ENCODE measurements around the gene OR2T4. TPM values are rescaled to one million over a fixed set of nuclear protein-coding genes. Genes with fewer than 3 reads are reported as not detected.

OR2T4 gene
- total and polyA plus RNA-seq, 10 donors: not detected

- no peaks in the 10 kb centered on the region for H3K27me3 ChIP-seq (replicated peaks in 1 of 7)
- DNase-seq: no peak
- H3K9me3 ChIP-seq: no peaks in the 10 kb centered on the region
- H3K36me3 ChIP-seq: no peaks in the 10 kb centered on the region
- no peak overlapping the region for H3K27ac ChIP-seq
- no peak for TF ChIP-seq POLR2AphosphoS5 (IDR thresholded peaks at IDR 0.05)
- TF ChIP-seq, protein P1, sequence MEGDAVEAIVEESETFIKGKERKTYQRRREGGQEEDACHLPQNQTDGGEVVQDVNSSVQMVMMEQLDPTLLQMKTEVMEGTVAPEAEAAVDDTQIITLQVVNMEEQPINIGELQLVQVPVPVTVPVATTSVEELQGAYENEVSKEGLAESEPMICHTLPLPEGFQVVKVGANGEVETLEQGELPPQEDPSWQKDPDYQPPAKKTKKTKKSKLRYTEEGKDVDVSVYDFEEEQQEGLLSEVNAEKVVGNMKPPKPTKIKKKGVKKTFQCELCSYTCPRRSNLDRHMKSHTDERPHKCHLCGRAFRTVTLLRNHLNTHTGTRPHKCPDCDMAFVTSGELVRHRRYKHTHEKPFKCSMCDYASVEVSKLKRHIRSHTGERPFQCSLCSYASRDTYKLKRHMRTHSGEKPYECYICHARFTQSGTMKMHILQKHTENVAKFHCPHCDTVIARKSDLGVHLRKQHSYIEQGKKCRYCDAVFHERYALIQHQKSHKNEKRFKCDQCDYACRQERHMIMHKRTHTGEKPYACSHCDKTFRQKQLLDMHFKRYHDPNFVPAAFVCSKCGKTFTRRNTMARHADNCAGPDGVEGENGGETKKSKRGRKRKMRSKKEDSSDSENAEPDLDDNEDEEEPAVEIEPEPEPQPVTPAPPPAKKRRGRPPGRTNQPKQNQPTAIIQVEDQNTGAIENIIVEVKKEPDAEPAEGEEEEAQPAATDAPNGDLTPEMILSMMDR (IDR thresholded peaks at IDR 0.05 in 8 of 11, conservative IDR thresholded peaks at IDR 0.05 in 3 of 11): no peak
- TF ChIP-seq POLR2A (IDR thresholded peaks at IDR 0.05): no peak
- WGBS, 5 donors: 78 to 93% (median 81%) methylated on average over 4 of the region's 4 CpGs
- H3K4me3 ChIP-seq: no peak overlapping the region
- no peaks in the 10 kb centered on the region for H3K4me1 ChIP-seq
- intact Hi-C loops (cut with DNase I; ENCODE audit: low total_unique reads): no loop called here
Observed at GRCh38 chr1:248373761-248374160, 12.3 kb downstream of the OR2T4 start.

GRCh38 chr1:248375446-248375845, 14.0 kb downstream of the OR2T4 start, which contains the start of gene OR2T6:
TSS of gene OR2T6 (plus strand) at chr1:248375746. CDS start at chr1:248387609, 11,863 bp downstream.
- no peak within 1 kb of the TSS for H3K27ac ChIP-seq
- no peaks in the 10 kb centered on the region for H3K9me3 ChIP-seq
- TF ChIP-seq POLR2A (IDR thresholded peaks at IDR 0.05): no peak
- TF ChIP-seq, protein P1 (IDR thresholded peaks at IDR 0.05 in 8 of 11, conservative IDR thresholded peaks at IDR 0.05 in 3 of 11): no peak
- TF ChIP-seq POLR2AphosphoS5 (IDR thresholded peaks at IDR 0.05): no peak
- DNase-seq: no peak
- H3K4me3 ChIP-seq: no peak within 1 kb of the TSS
- no peaks in the 10 kb centered on the region for H3K4me1 ChIP-seq
- H3K36me3 ChIP-seq: no peaks in the 10 kb centered on the region
- H3K27me3 ChIP-seq (replicated peaks in 1 of 7): no peaks in the 10 kb centered on the region
- intact Hi-C loops (cut with DNase I; ENCODE audit: low total_unique reads): no loop called here

DNA sequence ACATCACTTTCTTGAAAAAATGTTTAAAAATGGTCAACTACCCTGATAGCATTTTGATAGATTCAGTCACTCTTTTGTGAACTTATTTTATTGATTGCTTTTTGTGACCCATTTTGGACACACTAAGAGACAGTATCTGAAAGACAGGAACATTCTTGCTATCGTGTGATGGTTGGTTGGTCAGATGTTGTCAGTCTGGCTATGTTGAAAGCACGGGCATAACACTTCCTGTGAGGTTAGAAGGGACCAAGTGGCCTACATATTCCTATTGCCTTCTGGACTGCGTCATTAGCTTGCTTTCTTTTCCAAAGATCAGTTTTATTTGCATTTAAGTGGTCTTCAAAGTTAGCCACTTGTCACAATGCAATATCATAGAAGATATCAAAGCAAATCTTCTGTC, 15.5 kb downstream of the OR2T4 start:
- TF ChIP-seq POLR2A (IDR thresholded peaks at IDR 0.05) (no peak), POLR2AphosphoS5 (IDR thresholded peaks at IDR 0.05) (no peak)
- TF ChIP-seq, protein P1 (IDR thresholded peaks at IDR 0.05 in 8 of 11, conservative IDR thresholded peaks at IDR 0.05 in 3 of 11): no peak
- no peak for DNase-seq
- H3K4me3 ChIP-seq: no peak overlapping the region
- H3K27ac ChIP-seq: no peak overlapping the region
- H3K36me3 ChIP-seq: no peaks in the 10 kb centered on the region
- WGBS, 5 donors: 37 to 66% (median 46%) methylated on average over 3 of the region's 3 CpGs
- intact Hi-C loops (cut with DNase I; ENCODE audit: low total_unique reads): no loop called here
- no peaks in the 10 kb centered on the region for H3K9me3 ChIP-seq
- no peaks in the 10 kb centered on the region for H3K4me1 ChIP-seq
- no peaks in the 10 kb centered on the region for H3K27me3 ChIP-seq (replicated peaks in 1 of 7)

DNA sequence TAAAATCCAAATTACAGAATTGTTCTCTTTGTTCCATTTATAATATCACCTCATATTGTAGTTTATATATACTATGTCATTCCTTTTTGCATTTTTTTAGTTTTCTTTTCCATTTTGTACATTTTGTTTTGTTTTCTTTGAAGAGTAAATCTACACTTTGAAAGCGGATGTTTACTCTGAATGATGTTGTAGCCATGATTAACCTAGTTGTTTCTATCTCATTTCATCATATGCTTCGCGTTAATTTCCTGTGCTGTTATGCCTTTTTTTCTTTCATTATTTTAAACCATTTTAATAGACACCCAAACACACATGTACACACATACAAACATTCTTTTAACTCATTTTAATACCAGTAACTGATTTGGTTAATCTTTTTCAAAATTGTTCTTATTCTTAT, 19.4 kb downstream of the OR2T4 start:
- no peak for DNase-seq
- intact Hi-C loops (cut with DNase I; ENCODE audit: low total_unique reads): no loop called here
- Histone ChIP-seq H3K27ac (no peak overlapping the region), H3K36me3 (no peaks in the 10 kb centered on the region), H3K27me3 (replicated peaks in 1 of 7) (no peaks in the 10 kb centered on the region), H3K9me3 (no peaks in the 10 kb centered on the region), H3K4me1 (no peaks in the 10 kb centered on the region), H3K4me3 (no peak overlapping the region)
- WGBS, 5 donors: 88 to 97% (median 91%) methylated on average over 3 of the region's 3 CpGs
- no peak for TF ChIP-seq POLR2AphosphoS5 (IDR thresholded peaks at IDR 0.05)
- TF ChIP-seq, protein P1 (IDR thresholded peaks at IDR 0.05 in 8 of 11, conservative IDR thresholded peaks at IDR 0.05 in 3 of 11): no peak
- TF ChIP-seq POLR2A (IDR thresholded peaks at IDR 0.05): no peak

All from spleen (tissue), 11 donors.